Mesenchymal stem cell (in vitro differentiated cells and primary cell): ENCODE data around the gene FGR.
A peak's percentile ranks its signal among the peaks of the same experiment; 100 is the strongest.

ENCODE experiments used
- DNase-seq: peaks from one replicate; pipeline ENCODE4 v3.0.0-alpha.2; 2013
- H2AFZ ChIP-seq: one replicate; pipeline ENCODE4 v1.6.1; 2013; ENCODE audit warnings: low read depth, mild to moderate bottlenecking, control low read depth, inconsistent platforms, low read length, moderate library complexity
- H2AK5ac ChIP-seq: 2 replicates; pipeline ENCODE4 v1.6.1; 2013; ENCODE audit warnings: low read length, moderate library complexity, mild to moderate bottlenecking, inconsistent platforms; ENCODE audit not compliant: severe bottlenecking
- H2BK120ac ChIP-seq: one replicate; pipeline ENCODE4 v1.6.1; 2013; ENCODE audit warnings: low read depth, mild to moderate bottlenecking, inconsistent platforms, low read length, moderate library complexity
- H2BK12ac ChIP-seq, 2 experiments: one replicate each; pipeline ENCODE4 v1.6.1; 2013; ENCODE audit warnings: inconsistent platforms in 2 of 2, low read length in 2 of 2, mild to moderate bottlenecking in 2 of 2, moderate library complexity in 2 of 2, control low read depth in 1 of 2
- H2BK15ac ChIP-seq: one replicate; pipeline ENCODE4 v1.6.1; 2013; ENCODE audit warnings: mild to moderate bottlenecking, low read depth, inconsistent platforms; ENCODE audit not compliant: poor library complexity, severe bottlenecking
- H2BK5ac ChIP-seq: 2 replicates; pipeline ENCODE4 v1.6.1; 2013; ENCODE audit warnings: low read depth, mild to moderate bottlenecking, low read length, control low read depth, inconsistent platforms; ENCODE audit not compliant: poor library complexity, severe bottlenecking
- H3K14ac ChIP-seq, 2 experiments: one replicate each; pipeline ENCODE4 v1.6.1; 2013; ENCODE audit warnings: inconsistent platforms in 2 of 2, low read length in 2 of 2, control low read depth in 1 of 2, mild to moderate bottlenecking in 1 of 2, moderate library complexity in 1 of 2
- H3K18ac ChIP-seq, 2 experiments: one replicate each; pipeline ENCODE4 v1.6.1; 2013; ENCODE audit warnings: inconsistent platforms in 2 of 2, low read length in 2 of 2, control low read depth in 1 of 2, low read depth in 1 of 2, mild to moderate bottlenecking in 1 of 2
- H3K23ac ChIP-seq, 2 experiments: one replicate each; pipeline ENCODE4 v1.6.1; 2013; ENCODE audit warnings: inconsistent platforms in 2 of 2, low read length in 2 of 2, mild to moderate bottlenecking in 2 of 2, moderate library complexity in 2 of 2, control low read depth in 1 of 2
- H3K27ac ChIP-seq: 2 replicates; pipeline ENCODE4 v1.5.1; 2013; ENCODE audit warnings: mild to moderate bottlenecking, moderate library complexity, low read length, control low read depth, inconsistent platforms; ENCODE audit not compliant: poor library complexity, severe bottlenecking
- H3K27me3 ChIP-seq, 2 experiments: 2 replicates each; pipeline versions ENCODE4 v1.6.1 to v1.7.0; 2013; ENCODE audit warnings: low read length in 2 of 2, mild to moderate bottlenecking in 2 of 2, moderate library complexity in 2 of 2, control low read depth in 1 of 2, inconsistent platforms in 1 of 2; ENCODE audit not compliant: control insufficient read depth in 1 of 2, insufficient read depth in 1 of 2
- H3K36me3 ChIP-seq, 2 experiments: 2 replicates each; pipeline versions ENCODE4 v1.6.1 to v1.7.0; 2013; ENCODE audit warnings: low read length in 2 of 2, control low read depth in 1 of 2, inconsistent platforms in 1 of 2, low read depth in 1 of 2, mild to moderate bottlenecking in 1 of 2; ENCODE audit not compliant: insufficient read depth in 2 of 2, control insufficient read depth in 1 of 2
- H3K4ac ChIP-seq, 2 experiments: one replicate each; pipeline ENCODE4 v1.6.1; 2013; ENCODE audit warnings: inconsistent platforms in 2 of 2, low read length in 2 of 2, mild to moderate bottlenecking in 2 of 2, moderate library complexity in 2 of 2, control low read depth in 1 of 2, low read depth in 1 of 2
- H3K4me1 ChIP-seq: 2 replicates; pipeline ENCODE4 v1.6.1; 2013; ENCODE audit warnings: low read depth, low read length, control low read depth; ENCODE audit not compliant: control insufficient read depth, insufficient read depth
- H3K4me2 ChIP-seq: 2 replicates; pipeline ENCODE4 v1.6.1; 2013; ENCODE audit warnings: low read length, mild to moderate bottlenecking, inconsistent platforms; ENCODE audit not compliant: poor library complexity, severe bottlenecking
- H3K4me3 ChIP-seq, 2 experiments: 2 replicates each; pipeline versions ENCODE4 v1.5.1 to v1.7.0; 2013; ENCODE audit warnings: low read length in 2 of 2, mild to moderate bottlenecking in 2 of 2, control low read depth in 1 of 2, low read depth in 1 of 2; ENCODE audit not compliant: insufficient read depth in 1 of 2
- H3K79me1 ChIP-seq: replicated peaks from 2 replicates; pipeline ENCODE4 v1.6.1; 2013; ENCODE audit warnings: mild to moderate bottlenecking, control low read depth, low read length, inconsistent platforms; ENCODE audit not compliant: poor library complexity, severe bottlenecking
- H3K9ac ChIP-seq: 2 replicates; pipeline ENCODE4 v1.7.0; 2013; ENCODE audit warnings: mild to moderate bottlenecking, low read length, moderate library complexity
- H3K9me3 ChIP-seq: 2 replicates; pipeline ENCODE4 v1.7.0; 2013; ENCODE audit warnings: mild to moderate bottlenecking, low read length; ENCODE audit not compliant: control insufficient read depth
- H4K8ac ChIP-seq: one replicate; pipeline ENCODE4 v1.6.1; 2013; ENCODE audit warnings: inconsistent platforms, mild to moderate bottlenecking, low read length, moderate library complexity
- H4K91ac ChIP-seq: one replicate; pipeline ENCODE4 v1.6.1; 2013; ENCODE audit warnings: mild to moderate bottlenecking, low read length, inconsistent platforms
- whole genome bisulfite sequencing: methylation state at CpG from one replicate; pipeline ENCODE4 v1.1.7; 2013; ENCODE audit warnings: mixed read lengths; 5-methylcytosine and 5-hydroxymethylcytosine counted together

Gene FGR

GRCh38 chr1:27569088-27569460 lies 65.9 kb downstream of the FGR start:
- H4K8ac ChIP-seq = no peak overlapping the region
- no peak overlapping the region for H4K91ac ChIP-seq
- 87% methylated on average over 3 of the region's 3 CpGs for WGBS
- no peak overlapping the region for H2BK5ac ChIP-seq
- DNase-seq = peak; percentile 53
- no peak overlapping the region for H2BK120ac ChIP-seq
- H2BK12ac ChIP-seq = peak overlapping the region in 1 of 2 experiments; percentile 46
- H3K36me3 ChIP-seq = peaks cover 0 to 17% of the 10 kb centered on the region in 2 experiments
- H3K4ac ChIP-seq = no peak overlapping the region
- no peaks in the 10 kb centered on the region for H3K27me3 ChIP-seq
- H3K9ac ChIP-seq = no peak overlapping the region
- no peak overlapping the region for H3K14ac ChIP-seq
- H3K79me1 ChIP-seq = peaks cover 30% of the 10 kb centered on the region
- no peak overlapping the region for H2AK5ac ChIP-seq
- H3K4me3 ChIP-seq = no peak overlapping the region
- H3K9me3 ChIP-seq = no peaks in the 10 kb centered on the region
- H3K18ac ChIP-seq = no peak overlapping the region
- no peak overlapping the region for H2BK15ac ChIP-seq
- H2AFZ ChIP-seq = no peak overlapping the region
- H3K4me2 ChIP-seq = no peak overlapping the region
- H3K27ac ChIP-seq = peak overlapping the region; percentile 66
- peaks cover 83% of the 10 kb centered on the region for H3K4me1 ChIP-seq
- no peak overlapping the region for H3K23ac ChIP-seq

GRCh38 chr1:27568300-27569087 lies 66.5 kb downstream of the FGR start:
- no peaks in the 10 kb centered on the region for H3K9me3 ChIP-seq
- H2BK5ac ChIP-seq = no peak overlapping the region
- H3K27ac ChIP-seq = peak overlapping the region; percentile 39
- H4K8ac ChIP-seq = no peak overlapping the region
- peaks cover 0 to 17% of the 10 kb centered on the region in 2 experiments for H3K36me3 ChIP-seq
- no peak overlapping the region for H2AFZ ChIP-seq
- DNase-seq = peak; percentile 91
- H2AK5ac ChIP-seq = no peak overlapping the region
- peak overlapping the region; percentile 49 for H3K9ac ChIP-seq
- peak overlapping the region; percentile 50 for H3K4me2 ChIP-seq
- 7% methylated on average over 38 of the region's 65 CpGs for WGBS
- no peak overlapping the region for H3K14ac ChIP-seq
- peaks cover 84% of the 10 kb centered on the region for H3K4me1 ChIP-seq
- peak overlapping the region in 1 of 2 experiments; percentile 52 for H3K4me3 ChIP-seq
- peak overlapping the region; percentile 24 for H2BK120ac ChIP-seq
- H3K27me3 ChIP-seq = no peaks in the 10 kb centered on the region
- peak overlapping the region in 1 of 2 experiments; percentile 85 for H3K4ac ChIP-seq
- peak overlapping the region; percentile 40 to 61 for H2BK12ac ChIP-seq
- no peak overlapping the region for H3K23ac ChIP-seq
- H4K91ac ChIP-seq = peak overlapping the region; percentile 32
- peak overlapping the region; percentile 30 to 81 for H3K18ac ChIP-seq
- H2BK15ac ChIP-seq = no peak overlapping the region
- H3K79me1 ChIP-seq = peaks cover 30% of the 10 kb centered on the region

- Histone ChIP-seq H2BK5ac (no peak overlapping the region), H3K27me3 (no peaks in the 10 kb centered on the region), H3K4me1 (peaks cover 83% of the 10 kb centered on the region), H2BK120ac (peak overlapping the region; percentile 24), H3K23ac (no peak overlapping the region), H4K8ac (peak overlapping the region; percentile 48), H3K79me1 (peaks cover 29% of the 10 kb centered on the region), H2AFZ (no peak overlapping the region), H3K27ac (peak overlapping the region; percentile 39), H2BK12ac (peak overlapping the region; percentile 40 to 61), H2AK5ac (peak overlapping the region; percentile 38), H3K9me3 (no peaks in the 10 kb centered on the region), H3K4ac (peak overlapping the region; percentile 52 to 85), H3K4me3 (peak overlapping the region in 1 of 2 experiments; percentile 52), H4K91ac (peak overlapping the region; percentile 32), H2BK15ac (peak overlapping the region; percentile 12), H3K14ac (no peak overlapping the region), H3K4me2 (no peak overlapping the region), H3K9ac (peak overlapping the region; percentile 28), H3K18ac (peak overlapping the region; percentile 14 to 81), H3K36me3 (peaks cover 0 to 18% of the 10 kb centered on the region in 2 experiments)
- WGBS = 89% methylated on average over 8 of the region's 8 CpGs
- DNase-seq = no peak
Measured at GRCh38 chr1:27567971-27568299, 67.0 kb downstream of the FGR start.

DNA sequence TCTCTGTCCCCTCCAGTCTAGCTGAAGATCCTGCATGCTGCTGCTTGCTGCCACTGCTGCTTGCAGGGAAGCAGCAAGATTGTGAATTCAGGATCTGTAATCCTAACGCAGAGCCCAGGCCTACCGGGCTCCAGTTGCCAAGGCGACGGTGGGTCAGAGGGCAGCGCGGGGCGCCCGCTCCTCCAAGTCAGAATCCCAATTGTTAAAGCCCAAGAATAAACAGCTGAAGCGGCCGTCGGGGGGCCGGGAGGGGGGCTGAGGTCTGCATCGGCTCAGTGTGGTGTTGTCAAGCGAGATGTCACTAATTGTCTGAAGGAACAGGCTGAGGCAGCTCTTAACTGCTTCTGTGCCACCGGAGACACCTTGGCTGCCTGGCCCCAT lies 67.8 kb downstream of the FGR start:
- Histone ChIP-seq H3K4me2 (no peak overlapping the region), H4K91ac (peak overlapping the region; percentile 44), H3K36me3 (peaks cover 0 to 22% of the 10 kb centered on the region in 2 experiments), H2BK5ac (no peak overlapping the region), H3K9me3 (no peaks in the 10 kb centered on the region), H3K14ac (peak overlapping the region in 1 of 2 experiments; percentile 36), H3K4ac (peak overlapping the region in 1 of 2 experiments; percentile 17), H4K8ac (no peak overlapping the region), H3K23ac (no peak overlapping the region), H3K27me3 (no peaks in the 10 kb centered on the region), H3K79me1 (peaks cover 33% of the 10 kb centered on the region), H3K27ac (peak overlapping the region; percentile 17), H3K18ac (peak overlapping the region in 1 of 2 experiments; percentile 43), H2BK15ac (no peak overlapping the region), H2AK5ac (no peak overlapping the region), H2AFZ (no peak overlapping the region), H3K4me1 (peaks cover 83% of the 10 kb centered on the region), H2BK120ac (no peak overlapping the region), H3K9ac (peak overlapping the region; percentile 42), H3K4me3 (no peak overlapping the region), H2BK12ac (peak overlapping the region in 1 of 2 experiments; percentile 57)
- 43% methylated on average over 15 of the region's 15 CpGs for WGBS
- DNase-seq = no peak
